Activated T-cell treated with anti-CD3 and anti-CD28 coated beads for 48 hours (primary cell): Measurements from ENCODE around the gene STX7.

Source experiments
- DNase-seq: peaks from one replicate; pipeline ENCODE4 v3.0.0-alpha.2; 2020; ENCODE audit warnings: low read depth

The STX7 gene

DNA sequence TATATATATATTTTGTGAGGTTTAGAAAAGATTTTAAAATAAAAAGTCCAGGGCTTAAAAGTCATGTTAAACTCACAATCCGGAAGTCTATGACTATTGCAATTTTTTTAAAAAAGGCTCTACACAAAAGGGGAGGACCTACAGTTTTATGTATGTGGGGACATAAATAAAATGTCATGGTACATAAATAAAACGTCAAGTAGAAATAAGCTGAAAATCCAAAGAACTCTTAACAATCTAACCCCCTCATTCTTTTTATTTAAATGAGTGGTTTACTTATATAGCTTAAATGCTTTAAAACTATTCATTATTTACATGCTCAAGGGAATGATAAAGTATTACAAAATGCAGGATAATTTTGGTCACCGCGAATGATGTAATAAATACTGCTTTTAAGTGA lies 36.2 kb downstream of the STX7 start:
- DNase-seq = no peak

DNA sequence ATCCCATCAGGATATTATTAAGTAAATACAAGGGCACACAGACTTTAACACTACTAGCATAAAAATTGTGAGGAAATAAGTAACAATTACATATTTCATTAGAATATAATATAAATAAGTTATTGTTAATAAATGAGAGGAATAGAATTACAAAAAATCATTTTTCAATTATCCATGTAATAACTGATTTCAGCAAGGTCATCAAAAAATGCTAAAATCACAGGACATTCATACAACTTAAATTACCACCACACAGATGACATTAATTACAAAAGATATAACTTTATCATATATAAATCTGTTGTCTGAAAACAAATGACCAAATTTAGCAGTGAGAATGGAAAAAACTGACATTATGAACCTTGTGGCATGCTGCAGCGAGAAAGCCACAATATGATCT lies 37.0 kb downstream of the STX7 start:
- DNase-seq = no peak

GRCh38 chr6:132471787-132472186 lies 41.1 kb downstream of the STX7 start:
- DNase-seq = no peak

GRCh38 chr6:132466952-132467351 lies 46.0 kb downstream of the STX7 start:
- no peak for DNase-seq

DNA sequence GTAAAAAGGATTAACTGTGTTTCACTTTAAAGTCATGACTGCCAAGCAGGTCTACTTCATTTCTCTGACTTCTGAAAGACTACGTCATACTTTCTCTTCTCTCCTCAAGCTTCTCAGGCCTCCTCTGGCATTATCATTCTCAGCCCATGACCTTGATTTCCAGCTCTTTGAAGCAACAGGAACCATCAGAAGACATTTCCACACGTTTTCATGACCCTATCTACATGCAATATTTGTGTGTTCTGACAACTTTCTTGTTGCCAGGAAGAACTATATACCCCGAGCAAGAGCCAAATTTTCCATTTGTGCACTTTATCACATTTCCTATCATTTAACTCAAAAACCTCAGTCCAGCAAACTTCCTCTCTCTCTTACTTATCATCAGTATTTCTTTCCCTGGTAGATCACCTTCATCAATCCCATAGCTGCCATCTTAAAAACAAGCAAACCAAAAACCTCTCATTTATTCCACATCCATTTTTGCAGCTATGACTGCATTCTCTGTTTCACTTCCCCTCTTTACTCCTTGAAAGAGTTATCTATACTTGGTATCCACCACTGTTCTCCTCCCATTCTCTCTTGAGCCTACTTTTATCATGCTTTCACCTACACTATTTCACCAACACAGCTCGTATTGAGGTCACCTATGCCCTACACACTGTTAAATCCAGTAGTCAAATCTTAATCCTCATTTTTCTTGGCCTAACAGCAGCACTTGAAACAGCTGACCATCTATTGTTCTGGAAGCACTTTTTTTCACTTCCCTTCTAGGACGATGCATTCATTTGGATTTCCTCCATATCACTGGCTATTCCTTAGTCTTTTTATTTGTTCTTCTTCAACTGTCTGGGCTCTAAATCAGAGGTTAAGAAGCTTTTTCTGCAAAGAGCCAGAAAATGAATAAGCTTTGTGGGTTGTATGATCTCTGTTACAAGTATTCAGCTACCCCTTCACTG lies 47.1 kb downstream of the STX7 start:
- no peak for DNase-seq

GRCh38 chr6:132464538-132465256 lies 48.2 kb downstream of the STX7 start:
- no peak for DNase-seq

DNA sequence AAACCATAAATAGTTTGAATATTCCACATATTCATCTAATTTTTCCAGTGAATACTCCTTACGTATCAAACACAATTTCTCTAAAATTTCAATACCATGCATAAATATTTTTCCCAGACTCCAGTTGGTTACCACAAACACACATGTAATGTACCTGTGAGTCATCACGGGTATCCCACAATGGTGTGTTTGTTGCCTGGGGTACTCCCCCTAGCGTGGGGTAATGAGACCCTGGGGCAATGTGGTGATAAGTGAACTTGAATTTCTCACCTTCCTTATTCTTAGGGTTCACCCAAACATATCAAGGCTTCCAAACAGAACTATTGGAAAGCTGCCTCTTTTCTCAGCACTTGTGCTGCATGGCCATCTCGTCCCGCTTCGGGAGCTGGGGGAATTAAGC lies 51.0 kb downstream of the STX7 start:
- no peak for DNase-seq

GRCh38 chr6:132459605-132459952 lies 53.3 kb downstream of the STX7 start:
- DNase-seq = no peak

DNA sequence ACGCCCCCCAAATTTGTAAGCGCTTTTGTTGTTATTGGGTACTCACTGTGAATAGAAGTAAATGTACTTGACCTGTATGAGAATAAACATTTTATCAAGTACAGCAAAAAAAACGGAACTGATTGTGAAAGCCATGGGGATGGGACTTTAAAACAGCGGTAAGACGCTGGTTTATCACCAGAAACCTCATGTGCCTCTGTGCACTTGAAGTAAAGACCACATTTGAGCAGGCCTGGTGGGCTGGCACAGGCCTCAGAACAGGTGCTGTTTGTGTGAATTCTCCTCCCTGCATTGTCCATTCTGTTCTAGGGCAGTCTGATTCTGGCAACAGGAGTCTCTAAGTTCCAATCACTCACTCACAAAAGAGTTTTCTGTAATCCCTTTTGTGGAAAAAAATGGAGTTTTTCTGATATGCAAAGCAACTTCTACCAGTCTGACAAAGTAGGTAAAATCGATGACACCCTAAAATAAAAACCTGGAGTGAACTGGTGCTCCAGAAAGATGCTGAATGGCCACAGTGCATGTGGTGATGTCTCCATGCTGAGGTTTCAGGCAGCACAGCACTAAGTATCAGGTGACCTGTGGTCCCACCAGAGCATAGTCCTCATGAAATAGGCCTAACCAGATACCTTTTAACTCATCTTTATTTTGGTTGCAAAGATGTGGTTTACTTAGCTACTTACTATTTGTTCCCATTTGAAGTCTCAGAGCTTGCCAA lies 53.9 kb downstream of the STX7 start:
- DNase-seq = no peak

- DNase-seq = no peak
These were observed 56.2 kb downstream of the STX7 start for GRCh38 chr6:132456700-132457143.

DNA sequence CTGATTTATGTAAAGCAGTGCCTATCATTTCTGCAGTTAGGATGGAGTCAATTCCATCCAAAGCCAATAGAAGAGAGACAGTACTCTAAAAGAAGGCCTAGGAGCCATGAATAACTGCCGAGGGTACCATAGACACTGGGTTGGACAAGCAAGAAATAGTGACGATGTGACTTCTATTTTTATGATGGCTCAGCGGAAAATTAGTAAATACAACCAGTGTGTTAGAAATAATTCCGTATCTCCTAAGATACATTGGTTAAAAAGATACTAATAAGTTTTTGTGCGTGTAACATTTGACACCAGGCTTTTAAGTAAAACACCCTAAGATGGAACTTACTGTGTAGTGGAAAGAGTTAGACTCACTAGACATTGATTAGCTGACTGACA lies 66.1 kb downstream of the STX7 start:
- no peak for DNase-seq

- no peak for DNase-seq
These were observed 66.6 kb downstream of the STX7 start for GRCh38 chr6:132446141-132446854.

DNA sequence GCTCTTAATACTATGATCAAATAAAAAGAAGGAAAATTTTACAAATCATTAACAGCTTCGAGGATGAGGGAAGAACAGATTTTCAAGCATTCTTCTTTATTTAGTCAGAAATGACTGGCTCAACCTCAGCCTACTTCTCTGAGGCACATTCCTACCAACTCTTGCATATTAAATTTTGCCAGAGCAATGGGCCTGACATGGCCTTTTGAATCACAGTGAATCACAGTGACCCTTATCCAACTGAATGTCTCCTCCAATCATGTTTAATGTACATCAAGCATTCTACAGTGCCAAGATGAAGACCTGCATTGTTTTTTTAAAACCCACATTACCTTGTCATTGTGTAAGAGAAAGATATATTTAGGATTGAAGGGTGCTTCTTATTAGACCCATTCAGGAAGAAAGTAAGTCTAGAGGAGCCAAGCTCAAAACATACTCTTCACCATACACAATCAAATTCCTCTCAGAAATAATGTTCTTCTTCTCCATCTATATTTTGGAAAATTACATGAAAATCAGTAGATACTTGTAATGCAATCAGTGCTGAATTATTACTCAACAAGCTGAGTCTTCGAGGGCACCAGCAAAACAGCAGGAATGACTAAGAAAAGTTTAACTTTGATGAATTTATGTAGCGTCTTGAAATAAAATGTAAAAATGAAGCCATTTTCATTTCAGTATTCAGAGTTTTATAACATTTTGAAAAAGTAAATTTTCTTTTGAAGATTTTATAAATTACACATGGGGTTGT lies 67.5 kb downstream of the STX7 start:
- no peak for DNase-seq

- no peak for DNase-seq
These were observed 69.7 kb downstream of the STX7 start for GRCh38 chr6:132443206-132443605.

DNA sequence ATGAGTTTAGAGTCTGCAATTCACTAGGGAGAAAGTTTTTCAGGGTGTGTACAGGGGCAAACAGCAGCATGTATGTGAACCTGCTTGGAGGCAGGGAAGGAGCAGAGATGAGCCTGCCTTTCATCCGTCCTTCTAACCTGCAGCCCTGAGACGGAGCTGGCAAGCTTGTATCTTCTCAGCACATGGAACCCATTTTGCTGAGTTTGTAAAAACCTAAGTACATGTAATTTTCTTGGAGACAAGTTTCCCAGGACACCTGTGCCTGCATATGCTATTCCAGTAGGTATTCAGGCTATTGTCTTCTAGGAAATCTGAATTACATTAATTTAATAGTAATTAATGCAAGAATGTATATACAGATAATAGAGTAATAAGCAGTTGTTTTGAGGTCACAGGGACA lies 82.8 kb downstream of the STX7 start:
- no peak for DNase-seq

GRCh38 chr6:132425176-132425575 lies 87.7 kb downstream of the STX7 start:
- no peak for DNase-seq

GRCh38 chr6:132423839-132424238 lies 89.1 kb downstream of the STX7 start:
- DNase-seq = no peak

DNA sequence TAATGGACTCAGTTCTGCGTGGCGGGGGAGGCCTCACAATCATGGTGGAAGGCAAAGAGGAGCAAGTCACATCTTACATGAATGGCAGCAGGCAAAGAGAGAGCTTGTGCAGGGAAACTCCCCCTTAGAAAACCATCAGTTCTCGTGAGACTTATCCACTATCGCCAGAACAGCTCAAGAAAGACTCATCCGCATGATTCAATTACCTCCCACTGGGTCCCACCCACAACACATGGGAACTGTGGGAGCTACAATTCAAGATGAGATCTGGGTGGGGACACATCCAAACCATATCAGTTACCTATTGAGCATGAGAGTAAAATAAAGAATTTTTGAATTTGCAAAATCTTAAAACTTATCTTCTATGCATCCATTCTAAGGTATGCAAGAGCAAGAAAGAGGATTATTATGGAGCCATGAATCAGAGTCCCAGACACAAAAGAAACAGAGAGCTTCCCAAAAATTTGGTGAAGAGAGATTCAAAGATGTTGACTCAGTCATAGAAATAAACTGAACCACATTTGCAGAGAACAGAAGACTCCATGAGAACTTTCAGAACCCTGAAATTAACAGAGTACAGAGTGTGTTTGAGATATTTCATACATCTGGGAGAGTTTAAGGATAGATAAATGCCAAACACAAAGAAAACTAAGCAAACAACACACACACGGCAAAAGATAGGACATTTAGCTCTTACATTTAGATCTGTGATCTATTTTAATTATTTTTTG lies 94.5 kb downstream of the STX7 start:
- DNase-seq = no peak

GRCh38 chr6:132414761-132415160 lies 98.2 kb downstream of the STX7 start:
- DNase-seq = no peak

DNA sequence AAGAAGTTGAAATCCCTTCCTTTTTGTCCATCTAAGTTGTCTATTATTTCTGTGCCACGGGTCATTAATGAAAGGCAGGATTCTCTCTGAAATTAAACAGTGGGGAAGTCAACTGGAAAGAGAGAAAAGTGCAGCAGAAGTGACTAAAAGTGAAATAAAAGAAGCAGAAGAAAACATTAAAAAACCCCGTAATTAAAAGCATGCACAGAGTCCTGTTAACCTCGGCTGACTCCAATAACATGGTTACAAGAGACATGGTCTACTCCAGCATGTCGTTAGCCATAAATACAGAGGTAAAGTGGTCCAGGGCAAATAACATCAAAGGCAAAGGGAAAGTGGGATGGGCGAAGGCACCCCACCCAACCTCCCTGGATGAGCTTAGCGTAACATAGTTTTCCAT lies 98.6 kb downstream of the STX7 start:
- DNase-seq = no peak

DNA sequence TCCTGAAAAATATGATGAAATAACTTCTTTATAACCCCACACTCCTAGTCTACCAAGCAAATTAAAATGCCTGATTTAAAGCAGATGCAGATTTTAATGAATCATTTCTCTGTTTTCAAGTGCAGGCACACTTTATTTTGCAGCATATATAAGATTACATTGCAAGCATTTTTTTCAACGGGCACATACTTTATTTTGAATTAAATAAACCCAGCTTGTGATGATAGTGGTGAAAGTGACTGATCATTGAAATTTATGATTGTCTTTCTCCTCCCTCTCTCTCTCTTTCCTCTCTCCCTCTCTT lies 99.5 kb downstream of the STX7 start:
- no peak for DNase-seq
